ENCODE data around the gene SEMA5A. TPM values are rescaled to one million over a fixed set of nuclear protein-coding genes. Genes with fewer than 3 reads are reported as not detected.

Gene SEMA5A
- total RNA-seq, 1 donor from 2014 or later, result 43.2 TPM

DNA sequence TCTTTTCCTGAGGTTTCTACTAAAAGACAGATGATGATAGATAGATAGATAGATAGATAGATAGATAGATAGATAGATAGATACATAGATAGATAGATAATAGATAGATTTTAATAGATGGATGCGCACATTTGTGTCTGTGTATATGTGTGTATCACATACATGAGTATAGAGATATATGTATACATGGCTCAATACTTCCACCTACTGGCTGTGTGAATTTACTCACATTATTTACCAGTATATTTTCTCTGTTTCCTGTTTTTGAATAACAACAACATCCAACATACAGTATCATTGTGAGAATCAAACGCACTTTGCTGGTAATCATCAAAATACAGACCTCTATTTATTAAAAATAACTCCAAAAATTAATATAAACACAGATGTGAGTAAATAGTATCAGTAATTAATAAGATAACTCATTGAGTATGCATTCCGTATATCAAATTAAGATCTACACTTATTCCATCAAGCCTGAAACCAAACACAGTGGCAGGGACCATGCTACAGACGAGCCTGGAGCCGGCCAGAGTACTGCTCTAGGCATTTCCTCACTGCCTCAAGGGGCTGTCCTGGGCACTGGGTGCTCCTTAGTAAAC, 338.0 kb downstream of the SEMA5A start:
- intact Hi-C loops (cut with micrococcal nuclease), result no loop called here
- no peak overlapping the region for H3K4me3 ChIP-seq

DNA sequence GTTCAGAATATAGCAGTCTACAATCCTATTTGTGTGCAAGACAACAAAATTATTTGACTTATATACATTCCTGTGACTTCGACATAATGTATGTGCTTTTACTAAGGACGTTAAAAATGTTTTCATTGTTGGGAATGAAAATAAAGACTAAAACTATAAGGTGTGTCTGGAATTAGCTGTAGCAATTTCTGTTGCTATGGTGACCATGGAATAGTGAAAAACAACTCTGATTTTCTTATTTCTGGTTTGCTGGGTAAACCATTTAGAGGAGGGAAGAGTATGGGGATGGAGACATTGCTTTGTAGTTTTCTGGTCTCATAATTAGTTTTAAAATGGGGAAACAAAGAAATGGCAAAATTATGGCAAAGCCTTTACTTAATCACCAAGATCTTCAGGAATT, 343.2 kb downstream of the SEMA5A start:
- Histone ChIP-seq H3K36me3 (no peaks in the 10 kb centered on the region), H3K27me3 (ENCODE audit: low read depth) (no peaks in the 10 kb centered on the region), H3K4me1 (no peaks in the 10 kb centered on the region), H3K27ac (replicated peaks) (no peak overlapping the region), H3K9me3 (replicated peaks) (no peaks in the 10 kb centered on the region), H3K4me3 (no peak overlapping the region)
- TF ChIP-seq, protein P1, sequence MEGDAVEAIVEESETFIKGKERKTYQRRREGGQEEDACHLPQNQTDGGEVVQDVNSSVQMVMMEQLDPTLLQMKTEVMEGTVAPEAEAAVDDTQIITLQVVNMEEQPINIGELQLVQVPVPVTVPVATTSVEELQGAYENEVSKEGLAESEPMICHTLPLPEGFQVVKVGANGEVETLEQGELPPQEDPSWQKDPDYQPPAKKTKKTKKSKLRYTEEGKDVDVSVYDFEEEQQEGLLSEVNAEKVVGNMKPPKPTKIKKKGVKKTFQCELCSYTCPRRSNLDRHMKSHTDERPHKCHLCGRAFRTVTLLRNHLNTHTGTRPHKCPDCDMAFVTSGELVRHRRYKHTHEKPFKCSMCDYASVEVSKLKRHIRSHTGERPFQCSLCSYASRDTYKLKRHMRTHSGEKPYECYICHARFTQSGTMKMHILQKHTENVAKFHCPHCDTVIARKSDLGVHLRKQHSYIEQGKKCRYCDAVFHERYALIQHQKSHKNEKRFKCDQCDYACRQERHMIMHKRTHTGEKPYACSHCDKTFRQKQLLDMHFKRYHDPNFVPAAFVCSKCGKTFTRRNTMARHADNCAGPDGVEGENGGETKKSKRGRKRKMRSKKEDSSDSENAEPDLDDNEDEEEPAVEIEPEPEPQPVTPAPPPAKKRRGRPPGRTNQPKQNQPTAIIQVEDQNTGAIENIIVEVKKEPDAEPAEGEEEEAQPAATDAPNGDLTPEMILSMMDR (IDR thresholded peaks at IDR 0.05; ENCODE audit: borderline replicate concordance), result no peak
- intact Hi-C loops (cut with micrococcal nuclease), result no loop called here
- DNase-seq, result no peak

More for the DNA sequence above, 338.0 kb downstream of the SEMA5A start:
- Histone ChIP-seq H3K27me3 (ENCODE audit: low read depth) (no peaks in the 10 kb centered on the region), H3K9me3 (replicated peaks) (no peaks in the 10 kb centered on the region), H3K36me3 (no peaks in the 10 kb centered on the region), H3K4me1 (no peaks in the 10 kb centered on the region), H3K27ac (replicated peaks) (no peak overlapping the region)
- TF ChIP-seq, protein P1 (IDR thresholded peaks at IDR 0.05; ENCODE audit: borderline replicate concordance), result peak; percentile 53
- no peak for DNase-seq

DNA sequence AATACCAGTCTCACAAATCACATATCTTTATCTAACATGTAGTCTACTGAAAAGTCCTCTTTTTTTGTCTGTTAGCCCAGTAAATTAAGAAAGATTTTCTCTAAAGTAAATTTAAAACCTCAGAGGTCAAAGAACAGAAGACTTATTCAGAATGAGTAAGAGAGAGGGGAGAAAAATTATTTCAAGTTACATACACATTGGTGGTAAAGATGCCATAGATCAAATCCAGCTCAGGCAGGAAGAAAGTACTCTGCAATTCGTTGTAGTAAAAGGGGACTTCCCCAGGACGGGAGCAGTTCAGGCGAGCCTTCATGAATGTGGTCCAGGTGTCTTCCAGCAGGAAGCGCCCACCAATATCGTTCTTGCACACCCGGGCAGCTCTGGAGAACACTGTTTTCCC, 344.1 kb downstream of the SEMA5A start:
- H3K4me3 ChIP-seq, result no peak overlapping the region
- no peaks in the 10 kb centered on the region for H3K27me3 ChIP-seq (ENCODE audit: low read depth)
- no peak overlapping the region for H3K27ac ChIP-seq (replicated peaks)
- intact Hi-C loops (cut with micrococcal nuclease), result no loop called here
- no peaks in the 10 kb centered on the region for H3K4me1 ChIP-seq
- TF ChIP-seq, protein P1 (IDR thresholded peaks at IDR 0.05; ENCODE audit: borderline replicate concordance), result no peak
- no peak for DNase-seq
- H3K36me3 ChIP-seq, result no peaks in the 10 kb centered on the region
- H3K9me3 ChIP-seq (replicated peaks), result no peaks in the 10 kb centered on the region

DNA sequence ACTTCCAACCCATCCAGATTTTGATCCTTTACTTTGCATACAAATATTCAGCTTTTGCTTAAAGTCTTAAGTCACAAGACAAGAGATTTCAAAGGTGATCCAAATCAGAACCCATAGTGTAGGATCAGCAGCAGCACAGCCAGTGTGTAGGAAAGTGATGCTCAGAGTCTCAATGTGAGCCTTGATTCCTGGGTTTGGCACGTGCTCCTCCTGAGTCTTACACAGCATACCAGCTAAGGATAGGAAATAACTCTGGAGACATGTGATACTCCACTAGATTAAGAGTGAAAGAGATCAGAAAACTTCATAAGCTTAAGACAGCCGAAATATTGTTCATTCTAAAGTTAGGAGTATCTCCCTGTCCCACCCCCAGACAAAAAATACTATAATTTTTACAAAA, 344.9 kb downstream of the SEMA5A start:
- no peak overlapping the region for H3K27ac ChIP-seq (replicated peaks)
- no peak for DNase-seq
- H3K27me3 ChIP-seq (ENCODE audit: low read depth), result no peaks in the 10 kb centered on the region
- intact Hi-C loops (cut with micrococcal nuclease), result no loop called here
- no peak overlapping the region for H3K4me3 ChIP-seq
- H3K36me3 ChIP-seq, result peaks cover 5% of the 10 kb centered on the region
- no peaks in the 10 kb centered on the region for H3K4me1 ChIP-seq
- no peaks in the 10 kb centered on the region for H3K9me3 ChIP-seq (replicated peaks)
- TF ChIP-seq, protein P1 (IDR thresholded peaks at IDR 0.05; ENCODE audit: borderline replicate concordance), result no peak

DNA sequence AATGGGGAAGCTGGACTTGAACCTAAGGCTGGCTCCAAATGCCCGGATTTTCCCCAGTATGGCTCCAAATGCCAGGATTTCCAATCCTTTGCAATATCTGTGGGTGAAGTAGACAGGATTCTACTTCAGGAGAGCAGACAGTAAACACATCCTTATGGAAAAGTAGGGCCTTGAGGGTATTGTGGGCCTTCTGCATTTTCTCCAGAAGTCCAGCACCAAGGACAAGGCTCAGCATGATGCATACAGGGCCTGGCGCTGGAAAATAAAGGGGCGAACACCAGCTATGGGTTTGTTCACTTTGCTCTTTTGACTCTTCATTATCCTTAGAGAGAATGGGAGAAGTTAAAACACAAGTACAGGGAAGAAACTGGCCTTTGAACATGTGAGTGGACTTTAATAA, 347.5 kb downstream of the SEMA5A start:
- peaks cover 8% of the 10 kb centered on the region for H3K36me3 ChIP-seq
- intact Hi-C loops (cut with micrococcal nuclease), result no loop called here
- no peaks in the 10 kb centered on the region for H3K4me1 ChIP-seq

More for the DNA sequence above, 347.5 kb downstream of the SEMA5A start:
- TF ChIP-seq, protein P1 (IDR thresholded peaks at IDR 0.05; ENCODE audit: borderline replicate concordance), result no peak
- Histone ChIP-seq H3K27me3 (ENCODE audit: low read depth) (no peaks in the 10 kb centered on the region), H3K4me3 (no peak overlapping the region), H3K9me3 (replicated peaks) (no peaks in the 10 kb centered on the region), H3K27ac (replicated peaks) (no peak overlapping the region)
- DNase-seq, result no peak
